ENCODE data around the gene FAM237B. TPM values are rescaled to one million over a fixed set of nuclear protein-coding genes. Genes with fewer than 3 reads are reported as not detected.

The FAM237B gene
- polyA plus RNA-seq, 3 donors = not detected

DNA sequence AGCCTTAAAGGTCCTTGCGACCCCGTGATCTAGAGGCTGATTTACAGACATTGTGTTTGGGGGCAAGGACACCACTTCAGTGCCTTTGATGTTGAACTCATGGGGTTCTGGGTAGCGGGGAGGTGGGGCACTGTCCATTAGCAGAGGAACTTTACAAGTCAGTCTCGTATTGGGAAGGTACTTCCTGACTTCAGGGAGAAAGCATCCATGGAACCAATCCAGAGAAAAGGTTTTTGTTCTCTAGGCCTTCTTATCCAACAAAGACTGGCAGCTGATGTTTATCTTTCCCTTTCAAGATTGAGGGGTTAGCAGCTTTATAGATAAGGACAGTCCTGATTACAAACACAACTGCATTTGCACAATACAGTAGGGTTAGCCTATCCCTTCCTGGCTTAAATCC, 28.2 kb upstream of the FAM237B start:
- H3K4me3 Mint-ChIP-seq = no peak overlapping the region
- peaks cover 0 to 2% (median 0%) of the 10 kb centered on the region in 3 donors for H3K27me3 Mint-ChIP-seq (ENCODE audit: low read depth in 3 of 3)
- peaks cover 15% of the 10 kb centered on the region for H3K4me1 Mint-ChIP-seq
- no peak overlapping the region for H3K9ac ChIP-seq (ENCODE audit: insufficient read depth, low read length, poor library complexity, severe bottlenecking)
- H3K27me3 ChIP-seq (ENCODE audit: control insufficient read depth in 2 of 2, insufficient read depth in 2 of 2, low read length in 2 of 2) = no peaks in the 10 kb centered on the region
- no peak overlapping the region for H3K4me3 ChIP-seq (replicated peaks in 1 of 3; ENCODE audit: low read depth in 2 of 3, low read length in 3 of 3)
- H3K79me2 ChIP-seq (ENCODE audit: insufficient read depth, low read length) = peaks cover 68% of the 10 kb centered on the region
- no peak for DNase-seq
- H3K9me3 Mint-ChIP-seq = peaks cover 10 to 19% (median 14%) of the 10 kb centered on the region in 7 donors
- H3K36me3 Mint-ChIP-seq = peaks cover 17 to 41% of the 10 kb centered on the region in 2 donors
- peaks cover 10 to 22% of the 10 kb centered on the region in 2 donors for H3K4me1 ChIP-seq (ENCODE audit: control insufficient read depth in 1 of 2, insufficient read depth in 2 of 2, low read length in 2 of 2)
- no peaks in the 10 kb centered on the region for H4K20me1 ChIP-seq (ENCODE audit: insufficient read depth, low read length)
- H3K4me2 ChIP-seq (replicated peaks; ENCODE audit: extremely low read depth, low read length, poor library complexity, severe bottlenecking) = no peak overlapping the region
- peaks cover 3 to 10% of the 10 kb centered on the region in 2 donors for H3K9me3 ChIP-seq (replicated peaks in 1 of 2; ENCODE audit: control insufficient read depth in 1 of 2, insufficient read depth in 1 of 2, low read length in 2 of 2)
- no peak overlapping the region for H3K27ac Mint-ChIP-seq
- WGBS (ENCODE audit: insufficient coverage) = 97% methylated on average over 4 of the region's 4 CpGs
- H3K27ac ChIP-seq (ENCODE audit: low read depth in 1 of 2, low read length in 2 of 2) = no peak overlapping the region
- intact Hi-C loops (cut with micrococcal nuclease) = loop anchor here (5.0 to 10.0 kb wide), 2 partner anchors 105 to 167 kb away; partner anchors contain the start of gene CFAP69 (in 2 of the 2)
- TF ChIP-seq, protein P1, sequence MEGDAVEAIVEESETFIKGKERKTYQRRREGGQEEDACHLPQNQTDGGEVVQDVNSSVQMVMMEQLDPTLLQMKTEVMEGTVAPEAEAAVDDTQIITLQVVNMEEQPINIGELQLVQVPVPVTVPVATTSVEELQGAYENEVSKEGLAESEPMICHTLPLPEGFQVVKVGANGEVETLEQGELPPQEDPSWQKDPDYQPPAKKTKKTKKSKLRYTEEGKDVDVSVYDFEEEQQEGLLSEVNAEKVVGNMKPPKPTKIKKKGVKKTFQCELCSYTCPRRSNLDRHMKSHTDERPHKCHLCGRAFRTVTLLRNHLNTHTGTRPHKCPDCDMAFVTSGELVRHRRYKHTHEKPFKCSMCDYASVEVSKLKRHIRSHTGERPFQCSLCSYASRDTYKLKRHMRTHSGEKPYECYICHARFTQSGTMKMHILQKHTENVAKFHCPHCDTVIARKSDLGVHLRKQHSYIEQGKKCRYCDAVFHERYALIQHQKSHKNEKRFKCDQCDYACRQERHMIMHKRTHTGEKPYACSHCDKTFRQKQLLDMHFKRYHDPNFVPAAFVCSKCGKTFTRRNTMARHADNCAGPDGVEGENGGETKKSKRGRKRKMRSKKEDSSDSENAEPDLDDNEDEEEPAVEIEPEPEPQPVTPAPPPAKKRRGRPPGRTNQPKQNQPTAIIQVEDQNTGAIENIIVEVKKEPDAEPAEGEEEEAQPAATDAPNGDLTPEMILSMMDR (IDR thresholded peaks at IDR 0.05) = no peak
- no peak overlapping the region for H2AFZ ChIP-seq (ENCODE audit: insufficient read depth, low read depth, low read length, poor library complexity, severe bottlenecking)
- H3K36me3 ChIP-seq (replicated peaks in 1 of 2; ENCODE audit: control insufficient read depth in 1 of 2, insufficient read depth in 2 of 2, low read length in 2 of 2) = peaks cover 4 to 23% of the 10 kb centered on the region in 2 donors

DNA sequence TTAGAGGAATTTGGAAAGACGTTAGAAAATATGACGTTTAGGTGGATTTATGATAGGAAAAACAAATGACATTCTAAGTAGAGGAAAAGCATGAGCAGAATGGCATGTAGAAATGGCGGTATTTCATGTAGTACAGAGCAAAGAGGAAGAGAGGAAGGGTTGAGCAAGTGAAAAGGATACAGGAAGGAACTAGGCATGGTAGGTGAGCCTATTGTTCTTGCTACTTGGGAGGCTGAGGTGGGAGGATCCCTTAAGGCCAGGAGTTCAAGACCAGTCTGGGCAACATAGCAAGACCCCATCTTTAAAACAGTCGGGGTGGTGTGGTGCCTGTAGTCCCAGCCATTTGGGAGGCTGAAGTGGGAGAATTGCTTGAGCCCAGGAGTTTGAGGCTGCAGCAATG, 26.7 kb upstream of the FAM237B start:
- Histone ChIP-seq H2AFZ (ENCODE audit: insufficient read depth, low read depth, low read length, poor library complexity, severe bottlenecking) (no peak overlapping the region), H3K27ac (ENCODE audit: low read depth in 1 of 2, low read length in 2 of 2) (no peak overlapping the region), H3K9me3 (replicated peaks in 1 of 2; ENCODE audit: control insufficient read depth in 1 of 2, insufficient read depth in 1 of 2, low read length in 2 of 2) (peaks cover 3 to 10% of the 10 kb centered on the region in 2 donors), H3K27me3 (ENCODE audit: control insufficient read depth in 2 of 2, insufficient read depth in 2 of 2, low read length in 2 of 2) (no peaks in the 10 kb centered on the region), H3K4me2 (replicated peaks; ENCODE audit: extremely low read depth, low read length, poor library complexity, severe bottlenecking) (peak overlapping the region; percentile 93), H4K20me1 (ENCODE audit: insufficient read depth, low read length) (no peaks in the 10 kb centered on the region), H3K79me2 (ENCODE audit: insufficient read depth, low read length) (peaks cover 60% of the 10 kb centered on the region), H3K4me1 (ENCODE audit: control insufficient read depth in 1 of 2, insufficient read depth in 2 of 2, low read length in 2 of 2) (peaks cover 10 to 22% of the 10 kb centered on the region in 2 donors), H3K4me3 (replicated peaks in 1 of 3; ENCODE audit: low read depth in 2 of 3, low read length in 3 of 3) (peak overlapping the region in 1 of 3 experiments; percentile 83), H3K36me3 (replicated peaks in 1 of 2; ENCODE audit: control insufficient read depth in 1 of 2, insufficient read depth in 2 of 2, low read length in 2 of 2) (peaks cover 3 to 8% of the 10 kb centered on the region in 2 donors), H3K9ac (ENCODE audit: insufficient read depth, low read length, poor library complexity, severe bottlenecking) (no peak overlapping the region)
- intact Hi-C loops (cut with micrococcal nuclease) = loop anchor here (5.0 to 10.0 kb wide), 2 partner anchors 103 to 165 kb away; partner anchors contain the start of gene CFAP69 (in 2 of the 2)
- TF ChIP-seq, protein P1 (IDR thresholded peaks at IDR 0.05) = no peak
- DNase-seq = peak in 1 of 3 donors; percentile 8
- Mint-ChIP-seq H3K4me1 (peaks cover 15% of the 10 kb centered on the region), H3K36me3 (peaks cover 11 to 29% of the 10 kb centered on the region in 2 donors), H3K27me3 (ENCODE audit: low read depth in 3 of 3) (peaks cover 0 to 2% (median 0%) of the 10 kb centered on the region in 3 donors), H3K27ac (no peak overlapping the region), H3K9me3 (peaks cover 10 to 20% (median 14%) of the 10 kb centered on the region in 7 donors), H3K4me3 (no peak overlapping the region)
- 41% methylated on average over 3 of the region's 4 CpGs for WGBS (ENCODE audit: insufficient coverage)
